CD4-positive, alpha-beta T cell treated with Interleukin-17A for 1 hour (primary cell): Measurements from ENCODE around the gene STAMBP.
"Not testable (repeated sequence)": the region's sequence is repeated elsewhere in the genome, so short reads cannot be mapped to it uniquely, and the experiment has no call there.

Source experiments
- DNase-seq: peaks from one replicate; pipeline ENCODE4 v3.0.0-alpha.2; 2020

The STAMBP gene

GRCh38 chr2:73837847-73838585 is 9.3 kb downstream of the STAMBP start:
- DNase-seq: no peak

- no peak for DNase-seq
Observed at GRCh38 chr2:73838889-73839534, 10.3 kb downstream of the STAMBP start.

- no peak for DNase-seq
Observed at GRCh38 chr2:73839653-73840411, 11.1 kb downstream of the STAMBP start.

- DNase-seq: no peak
Observed at GRCh38 chr2:73841912-73842738, 13.4 kb downstream of the STAMBP start.

GRCh38 chr2:73842739-73843019 is 13.9 kb downstream of the STAMBP start:
- no peak for DNase-seq

GRCh38 chr2:73844087-73844486 is 15.3 kb downstream of the STAMBP start:
- no peak for DNase-seq

- no peak for DNase-seq
Observed at GRCh38 chr2:73850009-73850408, 21.2 kb downstream of the STAMBP start.

GRCh38 chr2:73851274-73851673 is 22.5 kb downstream of the STAMBP start:
- no peak for DNase-seq

- no peak for DNase-seq
Observed at GRCh38 chr2:73852020-73852419, 23.3 kb downstream of the STAMBP start.

GRCh38 chr2:73855526-73855925 is 26.8 kb downstream of the STAMBP start:
- no peak for DNase-seq

GRCh38 chr2:73856214-73856613 is 27.5 kb downstream of the STAMBP start:
- no peak for DNase-seq

- no peak for DNase-seq
Observed at GRCh38 chr2:73859721-73860586, 31.2 kb downstream of the STAMBP start.

- no peak for DNase-seq
Observed at GRCh38 chr2:73862987-73863386, 34.2 kb downstream of the STAMBP start.

- DNase-seq: no peak
Observed at GRCh38 chr2:73868204-73868978, 39.6 kb downstream of the STAMBP start.

- no peak for DNase-seq
Observed at GRCh38 chr2:73870084-73870483, 41.3 kb downstream of the STAMBP start.

- DNase-seq: no peak
Observed at GRCh38 chr2:73877071-73877802, 48.5 kb downstream of the STAMBP start.

- DNase-seq: not testable (repeated sequence)
Observed at GRCh38 chr2:73877984-73878383, 49.2 kb downstream of the STAMBP start.

GRCh38 chr2:73885406-73885805 is 56.6 kb downstream of the STAMBP start:
- no peak for DNase-seq

GRCh38 chr2:73886357-73886756 is 57.6 kb downstream of the STAMBP start:
- DNase-seq: no peak

- not testable (repeated sequence) for DNase-seq
Observed at GRCh38 chr2:73887596-73888353, 59.0 kb downstream of the STAMBP start.
